ENCODE data around the gene PTPRN2. TPM values are rescaled to one million over a fixed set of nuclear protein-coding genes. Genes with fewer than 3 reads are reported as not detected.

PTPRN2 gene
- total RNA-seq, 1 donor from 2014 or later, result 15.4 TPM

GRCh38 chr7:157945401-157945800, 642.2 kb downstream of the PTPRN2 start:
- DNase-seq (ENCODE audit: extremely low spot score, unreplicated experiment), result no peak
- H3K4me1 Mint-ChIP-seq (ENCODE audit: unreplicated experiment), result no peaks in the 10 kb centered on the region
- H3K27ac Mint-ChIP-seq, result no peak overlapping the region
- peaks cover 6% of the 10 kb centered on the region for H3K9me3 Mint-ChIP-seq
- no peak for TF ChIP-seq CTCF (conservative IDR thresholded peaks at IDR 0.05)
- no peaks in the 10 kb centered on the region for H3K36me3 Mint-ChIP-seq
- H3K4me3 Mint-ChIP-seq, result no peak overlapping the region
- H3K27me3 Mint-ChIP-seq, result no peaks in the 10 kb centered on the region

DNA sequence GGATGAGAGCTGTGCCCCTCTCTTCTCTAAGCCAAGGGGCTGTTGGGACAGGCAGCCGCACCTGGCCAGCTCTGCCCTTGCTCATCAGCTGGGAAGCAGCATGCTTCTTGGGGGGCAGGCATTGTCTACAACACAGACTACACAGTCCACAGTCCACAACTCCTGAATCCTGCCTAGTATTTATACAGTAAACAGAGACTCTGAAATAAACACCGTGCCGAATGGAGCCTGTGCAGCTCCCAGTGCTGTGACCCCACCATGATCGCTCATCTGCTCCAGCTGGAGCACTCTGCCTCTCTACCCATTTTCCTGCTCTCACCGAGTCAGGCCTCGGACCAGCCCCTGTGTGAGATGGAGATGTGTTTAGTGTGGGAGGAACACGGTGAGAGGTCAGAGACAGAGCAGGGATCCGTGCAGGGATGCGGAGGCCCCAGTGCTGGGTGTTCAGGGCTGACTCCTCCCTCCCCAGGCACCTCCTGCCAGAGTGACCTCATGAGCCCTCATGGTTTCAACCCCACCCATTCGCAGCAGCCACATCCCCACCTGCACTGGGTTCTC, 642.8 kb downstream of the PTPRN2 start:
- H3K4me1 Mint-ChIP-seq (ENCODE audit: unreplicated experiment), result no peaks in the 10 kb centered on the region
- no peak for DNase-seq (ENCODE audit: extremely low spot score, unreplicated experiment)
- no peak for TF ChIP-seq CTCF (conservative IDR thresholded peaks at IDR 0.05)
- H3K4me3 Mint-ChIP-seq, result no peak overlapping the region
- no peak overlapping the region for H3K27ac Mint-ChIP-seq
- H3K36me3 Mint-ChIP-seq, result no peaks in the 10 kb centered on the region
- H3K9me3 Mint-ChIP-seq, result peaks cover 5% of the 10 kb centered on the region
- no peaks in the 10 kb centered on the region for H3K27me3 Mint-ChIP-seq

- no peaks in the 10 kb centered on the region for H3K36me3 Mint-ChIP-seq
- no peak overlapping the region for H3K4me3 Mint-ChIP-seq
- TF ChIP-seq CTCF (conservative IDR thresholded peaks at IDR 0.05), result no peak
- no peaks in the 10 kb centered on the region for H3K4me1 Mint-ChIP-seq (ENCODE audit: unreplicated experiment)
- DNase-seq (ENCODE audit: extremely low spot score, unreplicated experiment), result no peak
- H3K27ac Mint-ChIP-seq, result no peak overlapping the region
- no peaks in the 10 kb centered on the region for H3K27me3 Mint-ChIP-seq
- peaks cover 5% of the 10 kb centered on the region for H3K9me3 Mint-ChIP-seq
Measured at GRCh38 chr7:157944051-157944450, 643.6 kb downstream of the PTPRN2 start.

- Mint-ChIP-seq H3K4me3 (no peak overlapping the region), H3K27ac (no peak overlapping the region), H3K36me3 (no peaks in the 10 kb centered on the region), H3K27me3 (no peaks in the 10 kb centered on the region), H3K9me3 (peaks cover 5% of the 10 kb centered on the region), H3K4me1 (ENCODE audit: unreplicated experiment) (no peaks in the 10 kb centered on the region)
- no peak for TF ChIP-seq CTCF (conservative IDR thresholded peaks at IDR 0.05)
- no peak for DNase-seq (ENCODE audit: extremely low spot score, unreplicated experiment)
Measured at GRCh38 chr7:157943561-157943960, 644.1 kb downstream of the PTPRN2 start.

- Mint-ChIP-seq H3K27ac (no peak overlapping the region), H3K27me3 (no peaks in the 10 kb centered on the region), H3K9me3 (no peaks in the 10 kb centered on the region), H3K36me3 (no peaks in the 10 kb centered on the region), H3K4me1 (ENCODE audit: unreplicated experiment) (no peaks in the 10 kb centered on the region), H3K4me3 (no peak overlapping the region)
- no peak for DNase-seq (ENCODE audit: extremely low spot score, unreplicated experiment)
- TF ChIP-seq CTCF (conservative IDR thresholded peaks at IDR 0.05), result no peak
Measured at GRCh38 chr7:157941210-157941609, 646.4 kb downstream of the PTPRN2 start.

- no peaks in the 10 kb centered on the region for H3K27me3 Mint-ChIP-seq
- no peak overlapping the region for H3K27ac Mint-ChIP-seq
- H3K4me1 Mint-ChIP-seq (ENCODE audit: unreplicated experiment), result no peaks in the 10 kb centered on the region
- no peak for DNase-seq (ENCODE audit: extremely low spot score, unreplicated experiment)
- no peak overlapping the region for H3K4me3 Mint-ChIP-seq
- no peaks in the 10 kb centered on the region for H3K36me3 Mint-ChIP-seq
- TF ChIP-seq CTCF (conservative IDR thresholded peaks at IDR 0.05), result no peak
- H3K9me3 Mint-ChIP-seq, result no peaks in the 10 kb centered on the region
Measured at GRCh38 chr7:157940497-157940896, 647.1 kb downstream of the PTPRN2 start.

Measured in type B pancreatic cell (in vitro differentiated cells).